K562 (cell line): ENCODE data around the gene SPTBN4. TPM values are rescaled to one million over a fixed set of nuclear protein-coding genes. Genes with fewer than 3 reads are reported as not detected.

Experiments used
- ATAC-seq: fragments of 200-7000 bp; cut with Tn5 transposase; 3 replicates; pipeline ENCODE4 v1.9.1; 2020; ENCODE audit warnings: moderate library complexity
- BruUV-seq: library from RNA; stranded (reverse); fragments of 400-500 nt; replicated peaks from 2 replicates; lab custom pipeline; 2021; lab: Mats Ljungman, UMichigan
- CTCF ChIA-PET: fragments of 300-600 bp; formaldehyde crosslinking; extraction: SDS; loops from one replicate; lab custom pipeline; 2021; ENCODE audit warnings: low intra/inter-chr PET ratio; lab: Yijun Ruan, JAX
- POLR2A ChIA-PET: fragments of 300-600, 350-650 bp; sonication (Branson Sonifier 250); formaldehyde crosslinking; extraction: SDS; loops from one replicate; lab custom pipeline; 2021; ENCODE audit warnings: antibody characterized with exemption, inconsistent platforms; lab: Yijun Ruan, JAX
- DNase-seq, 4 experiments: peaks; one replicate each; pipeline versions ENCODE4 v3.0.0 to v3.0.0-alpha.2; 2011 to 2018; ENCODE audit warnings: low spot score in 3 of 4, mixed read lengths in 3 of 4; ENCODE audit errors: extremely low read depth in 1 of 4
- FAIRE-seq: peaks from 2 replicates; lab custom pipeline; 2011; peaks lifted over from hg19 to GRCh38; lab: Jason Lieb, UNC
- H2AFZ ChIP-seq: 2 replicates; pipeline ENCODE4 v1.6.0; 2011; ENCODE audit warnings: low read depth, low read length, control low read depth, inconsistent platforms
- H3K27ac ChIP-seq: fragments of 200-600 bp; 3 replicates; pipeline ENCODE4 v1.8.0; 2011; ENCODE audit warnings: low read depth, mild to moderate bottlenecking, control low read depth, inconsistent platforms, low read length, moderate library complexity, mixed read lengths; ENCODE audit errors: extremely low read depth
- H3K27me3 ChIP-seq, 2 experiments: fragments of 300-600 bp in 1 of 2; 2 replicates in 1 of 2; 3 replicates in 1 of 2; pipeline versions ENCODE4 v1.6.0 to v1.8.0; 2011; ENCODE audit warnings: inconsistent platforms in 2 of 2, low read length in 2 of 2, mild to moderate bottlenecking in 1 of 2, mixed read lengths in 1 of 2, moderate library complexity in 1 of 2; ENCODE audit not compliant: control insufficient read depth in 2 of 2, insufficient read depth in 2 of 2
- H3K36me3 ChIP-seq: fragments of 300-600 bp; 3 replicates; pipeline ENCODE4 v1.8.0; 2011; ENCODE audit warnings: mild to moderate bottlenecking, low read length, inconsistent platforms; ENCODE audit not compliant: control insufficient read depth, insufficient read depth
- H3K4me1 ChIP-seq, 2 experiments: fragments of 200-600 bp in 1 of 2; replicated peaks in 1 of 2; 2 replicates in 1 of 2; 3 replicates in 1 of 2; pipeline versions ENCODE4 v1.5.1 to v1.8.0; 2011; ENCODE audit warnings: inconsistent platforms in 2 of 2, low read length in 2 of 2, mild to moderate bottlenecking in 1 of 2, mixed read lengths in 1 of 2, moderate library complexity in 1 of 2; ENCODE audit not compliant: control insufficient read depth in 2 of 2, insufficient read depth in 2 of 2
- H3K4me2 ChIP-seq: 2 replicates; pipeline ENCODE4 v1.6.1; 2011; ENCODE audit warnings: low read length, control low read depth, inconsistent platforms, mixed read lengths; ENCODE audit not compliant: insufficient read depth
- H3K4me3 ChIP-seq: fragments of 200-600 bp; sonication (generic), shearing (Covaris generic); 2 replicates; pipeline ENCODE4 v1.5.1; 2016; ENCODE audit warnings: control low read depth, inconsistent platforms
- H3K79me2 ChIP-seq: fragments of 200-600 bp; 3 replicates; pipeline ENCODE4 v1.8.0; 2011; ENCODE audit warnings: low read length, inconsistent platforms; ENCODE audit not compliant: control insufficient read depth, insufficient read depth
- H3K9ac ChIP-seq, 2 experiments: 2 replicates each; pipeline versions ENCODE4 v1.6.0 to v1.6.1; 2011; ENCODE audit warnings: low read depth in 2 of 2, low read length in 2 of 2, control low read depth in 1 of 2, inconsistent platforms in 1 of 2, mild to moderate bottlenecking in 1 of 2, mixed read lengths in 1 of 2; ENCODE audit not compliant: insufficient read depth in 1 of 2
- H3K9me1 ChIP-seq: one replicate; pipeline ENCODE4 v1.6.0; 2011; ENCODE audit warnings: inconsistent platforms, mild to moderate bottlenecking, low read length, moderate library complexity; ENCODE audit not compliant: control insufficient read depth, insufficient read depth
- H3K9me3 ChIP-seq: replicated peaks from 2 replicates; pipeline ENCODE4 v1.5.1; 2011; ENCODE audit warnings: low read depth, low read length, inconsistent platforms; ENCODE audit not compliant: control insufficient read depth, insufficient read depth
- H4K20me1 ChIP-seq: replicated peaks from 2 replicates; pipeline ENCODE4 v1.6.1; 2011; ENCODE audit warnings: low read length, inconsistent platforms, mixed read lengths; ENCODE audit not compliant: control insufficient read depth, insufficient read depth
- CREB1 ChIP-seq, 2 experiments: sonication (generic) in 1 of 2; formaldehyde crosslinking in 1 of 2; IDR thresholded peaks; 2 replicates each; pipeline versions ENCODE4 v1.6.1 to v1.8.0; 2012 to 2022; ENCODE audit warnings: inconsistent platforms in 1 of 2, mild to moderate bottlenecking in 1 of 2, missing genetic modification reagents in 1 of 2, moderate library complexity in 1 of 2
- FOXP1 ChIP-seq: sonication (generic); formaldehyde crosslinking; IDR thresholded peaks from 2 replicates; pipeline ENCODE4 v1.8.0; 2022; ENCODE audit warnings: mild to moderate bottlenecking, missing genetic modification reagents
- HMGN3 ChIP-seq: IDR thresholded peaks from 2 replicates; pipeline ENCODE4 v1.6.1; 2011; ENCODE audit warnings: borderline replicate concordance, low read depth, mild to moderate bottlenecking, mixed read lengths, low read length; ENCODE audit not compliant: insufficient read length; ENCODE audit errors: extremely low read depth
- PATZ1 ChIP-seq: fragments of 250-450 bp; sonication (Bioruptor Pico); IDR thresholded peaks from 2 replicates; pipeline ENCODE4 v1.5.0; 2020; ENCODE audit warnings: mild to moderate bottlenecking, borderline replicate concordance
- RB1 ChIP-seq: fragments of 450-650 bp; IDR thresholded peaks from 2 replicates; pipeline ENCODE4 v1.6.1; 2017; ENCODE audit warnings: low read depth, mild to moderate bottlenecking
- SAP30 ChIP-seq: fragments of 200-600 bp; sonication (generic); IDR thresholded peaks from 2 replicates; pipeline ENCODE4 v1.6.1; 2012; ENCODE audit warnings: borderline replicate concordance, low read depth, mild to moderate bottlenecking, moderate library complexity, low read length, control low read depth, inconsistent platforms; ENCODE audit not compliant: insufficient read depth, poor library complexity, severe bottlenecking
- WGBS: fragments of 100-300 bp; shearing (Covaris generic); methylation state at CpG from one replicate; pipeline ENCODE4 v1.1.6; 2016; ENCODE audit warnings: low coverage, mixed read lengths; ENCODE audit not compliant: insufficient coverage; ENCODE audit errors: missing lambda C conversion rate; 5-methylcytosine and 5-hydroxymethylcytosine counted together
- in situ Hi-C: fragments of 300-500 bp; cut with MboI; formaldehyde crosslinking; loops from 4 replicates; pipeline ENCODE4 v1.15.0; 2018; ENCODE audit warnings: inconsistent platforms, mixed read lengths
- intact Hi-C: fragments of 100-400 bp; cut with micrococcal nuclease; formaldehyde crosslinking; loops from 2 replicates; pipeline ENCODE4 v1.14.2; 2022
- polyA plus RNA-seq, 8 experiments: library from polyadenylated mRNA; depleted of rRNA in 4 of 8; stranded (reverse) in 5 of 8; unstranded in 3 of 8; fragments of >200 nt; fragmentation: Nextera tagmentation in 2 of 8; fragmentation: Illumina TruSeq in 1 of 8; extraction: Ambion mirVana in 2 of 8; extraction: Trizol in 1 of 8; gene quantifications; 2 replicates each; pipeline versions ENCODE4 v1.2.1 to v1.2.3, GENCODE V29; 2011 to 2014; ENCODE audit warnings: inconsistent platforms in 1 of 8, missing spikeins in 1 of 8
- total RNA-seq, 7 experiments: library from RNA; depleted of rRNA in 6 of 7; stranded (reverse); fragments of >200 nt in 6 of 7; fragmentation: Illumina TruSeq in 2 of 7; extraction: Trizol in 2 of 7; gene quantifications; 2 replicates each; pipeline versions ENCODE4 v1.2.1 to v1.2.3, GENCODE V29; 2011 to 2021; ENCODE audit warnings: low replicate concordance in 1 of 7
- TF ChIP-seq, protein P1 (sequence below): fragments of 450-650 bp; IDR thresholded peaks from 2 replicates; pipeline ENCODE4 v1.7.0; 2016; ENCODE audit warnings: borderline replicate concordance
- TF ChIP-seq, protein P2 (sequence below), 2 experiments: fragments of 450-650 bp; IDR thresholded peaks; 2 replicates each; pipeline ENCODE4 v1.6.1; 2016
- TF ChIP-seq, protein P3 (sequence below): fragments of 450-650 bp; IDR thresholded peaks from 2 replicates; pipeline ENCODE4 v1.6.1; 2016; ENCODE audit warnings: borderline replicate concordance

Gene SPTBN4
- total and polyA plus RNA-seq, 9 of the 15 experiments (the other 6 are each of a cell fraction or from before 2014, with no cell fraction given), result 0.01 to 1.5 (median 0.86) TPM

DNA sequence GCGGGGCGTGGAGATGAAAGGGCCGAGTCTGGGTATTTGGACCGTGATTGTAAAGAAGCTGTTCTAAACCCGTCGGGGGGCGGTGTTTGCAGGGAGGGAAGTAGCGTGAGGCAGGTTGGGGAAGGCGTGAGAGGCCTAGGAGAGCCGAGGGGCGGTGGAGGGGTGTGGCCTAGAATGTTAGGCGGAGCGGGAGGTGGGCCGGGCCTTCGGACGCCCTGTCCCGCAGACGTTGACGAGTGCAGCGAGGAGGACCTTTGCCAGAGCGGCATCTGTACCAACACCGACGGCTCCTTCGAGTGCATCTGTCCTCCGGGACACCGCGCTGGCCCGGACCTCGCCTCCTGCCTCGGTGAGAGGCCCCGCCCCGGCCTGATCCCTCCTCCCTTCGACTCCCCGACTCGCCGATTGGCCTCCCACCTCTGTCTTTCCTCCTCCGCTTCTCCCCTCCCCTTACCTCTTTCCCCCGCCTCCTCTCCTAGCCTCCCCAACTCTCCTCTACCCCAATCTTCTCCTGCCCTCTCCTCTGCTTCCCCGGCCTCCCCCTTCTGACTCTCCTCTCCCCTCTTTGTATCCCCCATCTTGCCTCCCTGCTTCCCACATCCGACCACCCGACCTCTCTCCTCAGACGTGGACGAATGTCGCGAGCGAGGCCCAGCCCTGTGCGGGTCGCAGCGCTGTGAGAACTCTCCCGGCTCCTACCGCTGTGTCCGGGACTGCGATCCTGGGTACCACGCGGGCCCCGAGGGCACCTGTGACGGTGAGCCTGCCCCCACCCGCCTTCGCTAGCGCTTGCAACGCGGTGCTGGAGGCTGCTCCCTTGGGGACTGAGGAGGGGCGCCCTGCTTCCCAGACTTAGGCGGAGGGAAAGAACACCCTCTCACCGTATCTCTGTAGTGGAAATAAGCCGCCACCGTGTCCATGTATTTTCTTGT, 147.2 kb downstream of the SPTBN4 start:
- in situ Hi-C loops (no loop called here), intact Hi-C loops (no loop called here)
- H3K9me3 ChIP-seq, result no peaks in the 10 kb centered on the region
- peak overlapping the region; percentile 71 for H3K27ac ChIP-seq
- H3K36me3 ChIP-seq, result peaks cover 37% of the 10 kb centered on the region; the same call in 2 of the 3 replicates
- 0 out of 2 replicates have a peak, but pooled peaks cover 4% of the 10 kb centered on the region for H4K20me1 ChIP-seq
- BruUV-seq, result TSS peak; percentile 38
- DNase-seq (peak; percentile 76 to 92 (median 85)), ATAC-seq (peak; percentile 81), FAIRE-seq (no peak)
- peak overlapping the region; percentile 92 for H3K4me2 ChIP-seq
- H3K9me1 ChIP-seq, result no peaks in the 10 kb centered on the region
- ChIA-PET POLR2A (interaction anchor here (0.6 to 1.6 kb wide), 11 partner anchors 9 to 165 kb away, joined by 3 to 9 read pairs (median 4); partner anchors contain the start of gene RAB4B), CTCF (interaction anchor here (0.9 kb wide), 1 partner anchor 21 kb away, joined by 8 read pairs; no protein-coding TSS in a partner anchor)
- peaks cover 23 to 69% of the 10 kb centered on the region in 2 experiments for H3K4me1 ChIP-seq
- H3K27me3 ChIP-seq, result no peaks in the 10 kb centered on the region
- peak overlapping the region; percentile 61 for H3K4me3 ChIP-seq
- peaks cover 4% of the 10 kb centered on the region; the same call in 2 of the 3 replicates for H3K79me2 ChIP-seq
- under 1% methylated on average over 33 of the region's 67 CpGs for WGBS
- H2AFZ ChIP-seq, result peak overlapping the region; percentile 91
- H3K9ac ChIP-seq, result peak overlapping the region; percentile 74 to 94
- TF ChIP-seq, protein P1, sequence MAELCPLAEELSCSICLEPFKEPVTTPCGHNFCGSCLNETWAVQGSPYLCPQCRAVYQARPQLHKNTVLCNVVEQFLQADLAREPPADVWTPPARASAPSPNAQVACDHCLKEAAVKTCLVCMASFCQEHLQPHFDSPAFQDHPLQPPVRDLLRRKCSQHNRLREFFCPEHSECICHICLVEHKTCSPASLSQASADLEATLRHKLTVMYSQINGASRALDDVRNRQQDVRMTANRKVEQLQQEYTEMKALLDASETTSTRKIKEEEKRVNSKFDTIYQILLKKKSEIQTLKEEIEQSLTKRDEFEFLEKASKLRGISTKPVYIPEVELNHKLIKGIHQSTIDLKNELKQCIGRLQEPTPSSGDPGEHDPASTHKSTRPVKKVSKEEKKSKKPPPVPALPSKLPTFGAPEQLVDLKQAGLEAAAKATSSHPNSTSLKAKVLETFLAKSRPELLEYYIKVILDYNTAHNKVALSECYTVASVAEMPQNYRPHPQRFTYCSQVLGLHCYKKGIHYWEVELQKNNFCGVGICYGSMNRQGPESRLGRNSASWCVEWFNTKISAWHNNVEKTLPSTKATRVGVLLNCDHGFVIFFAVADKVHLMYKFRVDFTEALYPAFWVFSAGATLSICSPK, result peak; percentile 37; the same call in 1 of the 2 replicates
- TF ChIP-seq PATZ1 (no peak), CREB1 (IDR thresholded peaks at IDR 0.05) (peak; percentile 32; the same call in 1 of the 2 replicates), CREB1 (CRISPR knock-in tag; IDR thresholded peaks at IDR 0.05) (0 out of 2 replicates have a peak, but pooled peaks have one; percentile 33), SAP30 (peak; percentile 26), HMGN3 (peak; percentile 53), FOXP1 (CRISPR knock-in tag) (peak; percentile 26; the same call in 1 of the 2 replicates), RB1 (peak; percentile 54; the same call in 1 of the 2 replicates)
- TF ChIP-seq, protein P2, sequence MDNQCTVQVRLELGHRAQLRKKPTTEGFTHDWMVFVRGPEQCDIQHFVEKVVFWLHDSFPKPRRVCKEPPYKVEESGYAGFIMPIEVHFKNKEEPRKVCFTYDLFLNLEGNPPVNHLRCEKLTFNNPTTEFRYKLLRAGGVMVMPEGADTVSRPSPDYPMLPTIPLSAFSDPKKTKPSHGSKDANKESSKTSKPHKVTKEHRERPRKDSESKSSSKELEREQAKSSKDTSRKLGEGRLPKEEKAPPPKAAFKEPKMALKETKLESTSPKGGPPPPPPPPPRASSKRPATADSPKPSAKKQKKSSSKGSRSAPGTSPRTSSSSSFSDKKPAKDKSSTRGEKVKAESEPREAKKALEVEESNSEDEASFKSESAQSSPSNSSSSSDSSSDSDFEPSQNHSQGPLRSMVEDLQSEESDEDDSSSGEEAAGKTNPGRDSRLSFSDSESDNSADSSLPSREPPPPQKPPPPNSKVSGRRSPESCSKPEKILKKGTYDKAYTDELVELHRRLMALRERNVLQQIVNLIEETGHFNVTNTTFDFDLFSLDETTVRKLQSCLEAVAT (IDR thresholded peaks at IDR 0.05), result peak; percentile 62 to 79; a peak in 2 of 4 replicates
- TF ChIP-seq, protein P3, sequence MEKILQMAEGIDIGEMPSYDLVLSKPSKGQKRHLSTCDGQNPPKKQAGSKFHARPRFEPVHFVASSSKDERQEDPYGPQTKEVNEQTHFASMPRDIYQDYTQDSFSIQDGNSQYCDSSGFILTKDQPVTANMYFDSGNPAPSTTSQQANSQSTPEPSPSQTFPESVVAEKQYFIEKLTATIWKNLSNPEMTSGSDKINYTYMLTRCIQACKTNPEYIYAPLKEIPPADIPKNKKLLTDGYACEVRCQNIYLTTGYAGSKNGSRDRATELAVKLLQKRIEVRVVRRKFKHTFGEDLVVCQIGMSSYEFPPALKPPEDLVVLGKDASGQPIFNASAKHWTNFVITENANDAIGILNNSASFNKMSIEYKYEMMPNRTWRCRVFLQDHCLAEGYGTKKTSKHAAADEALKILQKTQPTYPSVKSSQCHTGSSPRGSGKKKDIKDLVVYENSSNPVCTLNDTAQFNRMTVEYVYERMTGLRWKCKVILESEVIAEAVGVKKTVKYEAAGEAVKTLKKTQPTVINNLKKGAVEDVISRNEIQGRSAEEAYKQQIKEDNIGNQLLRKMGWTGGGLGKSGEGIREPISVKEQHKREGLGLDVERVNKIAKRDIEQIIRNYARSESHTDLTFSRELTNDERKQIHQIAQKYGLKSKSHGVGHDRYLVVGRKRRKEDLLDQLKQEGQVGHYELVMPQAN, result peak; percentile 52
